ENCODE results near the gene CAMLG.

The CAMLG gene

GRCh38 chr5:134784241-134784920 lies 46.0 kb downstream of the CAMLG start:
- no peak for DNase-seq

GRCh38 chr5:134784946-134785620 lies 46.7 kb downstream of the CAMLG start:
- DNase-seq: no peak

GRCh38 chr5:134787692-134788091 lies 49.3 kb downstream of the CAMLG start:
- DNase-seq: no peak

GRCh38 chr5:134791580-134791979 lies 53.2 kb downstream of the CAMLG start:
- DNase-seq: no peak

GRCh38 chr5:134792286-134792685 lies 53.9 kb downstream of the CAMLG start:
- DNase-seq: no peak

DNA sequence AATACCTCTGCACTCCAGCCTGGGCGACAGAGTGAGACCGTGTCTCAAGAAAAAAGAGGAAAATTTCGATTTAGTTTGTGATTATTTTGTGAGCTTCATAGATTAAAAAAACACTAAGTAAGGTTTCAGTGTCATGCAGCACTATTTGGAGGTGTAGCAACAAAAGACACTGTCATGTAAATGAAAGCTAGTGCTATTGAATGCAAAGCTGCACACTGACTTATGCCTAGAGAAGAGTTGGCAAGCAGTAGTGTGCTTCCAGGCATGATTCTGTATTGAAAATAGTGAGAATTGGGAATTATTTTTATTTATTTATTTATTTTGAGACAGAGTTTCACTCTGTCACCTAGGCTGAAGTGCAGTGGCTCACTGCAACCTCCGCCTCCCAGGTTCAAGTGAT lies 54.8 kb downstream of the CAMLG start:
- no peak for DNase-seq

DNA sequence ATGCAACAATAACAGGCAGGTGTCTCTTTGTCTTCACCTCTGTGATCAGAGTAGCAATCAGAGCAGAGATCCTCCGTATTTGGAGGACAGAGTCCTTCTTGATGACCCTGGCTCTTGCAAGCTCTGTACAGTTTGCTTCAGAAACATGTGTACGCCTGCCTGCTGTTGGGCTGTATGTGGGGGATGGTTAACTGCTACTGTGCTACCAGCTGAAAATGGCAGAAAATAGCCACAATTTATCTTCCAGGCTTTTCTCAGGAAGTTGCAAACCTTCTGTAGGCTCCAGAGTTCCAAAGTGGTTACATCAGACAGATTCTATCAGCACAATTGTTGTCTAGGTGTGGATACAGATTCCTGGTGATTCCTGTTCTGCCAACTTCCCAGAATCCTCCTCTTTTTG lies 55.7 kb downstream of the CAMLG start:
- DNase-seq: no peak

- DNase-seq: no peak
Measured at GRCh38 chr5:134794819-134795218, 56.5 kb downstream of the CAMLG start.

DNA sequence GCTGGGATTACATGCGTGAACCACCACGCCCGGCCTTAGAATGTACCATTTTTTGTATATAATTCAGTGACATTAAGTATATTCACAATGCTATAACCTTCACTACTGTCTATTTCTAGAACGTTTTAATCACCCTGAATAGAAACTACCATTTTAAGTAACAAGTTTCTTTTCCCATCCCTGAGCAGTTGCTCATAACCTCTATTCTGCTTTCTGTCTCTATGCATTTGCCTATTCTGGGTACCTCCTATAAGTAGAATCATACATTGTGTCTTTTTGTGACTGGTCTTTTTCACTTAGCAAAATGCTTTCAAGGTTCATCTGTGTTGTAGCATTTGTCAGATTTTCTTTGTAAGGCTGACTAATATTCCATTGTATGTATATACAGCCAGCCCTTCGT lies 60.1 kb downstream of the CAMLG start:
- DNase-seq: no peak
